SK-N-SH treated with all-trans-retinoic acid at 6 μM for 48 hours (cell line): ENCODE data around the gene FXR2.
A peak's percentile ranks its signal among the peaks of the same experiment; 100 is the strongest.

Experiments used
- ATAC-seq: fragments of 200-7000 bp; cut with Tn5 transposase; 3 replicates; pipeline ENCODE4 v1.9.1; 2020; ENCODE audit warnings: mild to moderate bottlenecking, moderate library complexity
- BACH2 ChIP-seq: fragments of 250-450 bp; sonication (Bioruptor Pico); IDR thresholded peaks from 2 replicates; pipeline ENCODE4 v1.9.0; 2021; ENCODE audit warnings: mild to moderate bottlenecking, borderline replicate concordance
- CSDC2 ChIP-seq: fragments of 250-450 bp; sonication (Bioruptor Pico); IDR thresholded peaks from 2 replicates; pipeline ENCODE4 v1.5.0; 2020; ENCODE audit warnings: mild to moderate bottlenecking, moderate library complexity
- CSRNP3 ChIP-seq: fragments of 250-450 bp; sonication (Bioruptor Pico); IDR thresholded peaks from 2 replicates; pipeline ENCODE4 v1.5.1; 2021; ENCODE audit warnings: mild to moderate bottlenecking, moderate library complexity
- GLIS3 ChIP-seq: fragments of 250-450 bp; sonication (Bioruptor Pico); IDR thresholded peaks from 2 replicates; pipeline ENCODE4 v1.5.0; 2020; ENCODE audit warnings: mild to moderate bottlenecking, moderate library complexity
- ISL1 ChIP-seq: fragments of 250-450 bp; sonication (Bioruptor Pico); IDR thresholded peaks from 2 replicates; pipeline ENCODE4 v2.1.2; 2022; ENCODE audit warnings: mild to moderate bottlenecking, moderate library complexity
- PATZ1 ChIP-seq: fragments of 250-450 bp; sonication (Bioruptor Pico); IDR thresholded peaks from 2 replicates; pipeline ENCODE4 v1.8.0; 2020; ENCODE audit warnings: mild to moderate bottlenecking, moderate library complexity, borderline replicate concordance
- POU6F1 ChIP-seq: fragments of 250-450 bp; sonication (Bioruptor Pico); IDR thresholded peaks from 2 replicates; pipeline ENCODE4 v1.8.0; 2021; ENCODE audit warnings: low read depth, mild to moderate bottlenecking, moderate library complexity, borderline replicate concordance
- PPARA ChIP-seq: fragments of 250-450 bp; sonication (Bioruptor Pico); IDR thresholded peaks from 2 replicates; pipeline ENCODE4 v1.5.0; 2020; ENCODE audit warnings: mild to moderate bottlenecking, borderline replicate concordance
- SNAI2 ChIP-seq: fragments of 250-450 bp; sonication (Bioruptor Pico); IDR thresholded peaks from 2 replicates; pipeline ENCODE4 v1.5.0; 2020; ENCODE audit warnings: mild to moderate bottlenecking, moderate library complexity
- TCF4 ChIP-seq: fragments of 250-450 bp; sonication (Bioruptor Pico); IDR thresholded peaks from 2 replicates; pipeline ENCODE4 v1.8.0; 2021; ENCODE audit warnings: mild to moderate bottlenecking, moderate library complexity, borderline replicate concordance
- TOX ChIP-seq: fragments of 250-450 bp; sonication (Bioruptor Pico); IDR thresholded peaks from 2 replicates; pipeline ENCODE4 v1.8.0; 2021; ENCODE audit warnings: mild to moderate bottlenecking, moderate library complexity, borderline replicate concordance
- TSHZ2 ChIP-seq: fragments of 250-450 bp; sonication (Bioruptor Pico); IDR thresholded peaks from 2 replicates; pipeline ENCODE4 v1.5.0; 2020; ENCODE audit warnings: mild to moderate bottlenecking, moderate library complexity
- ZFP30 ChIP-seq: fragments of 450-650 bp; formaldehyde crosslinking; IDR thresholded peaks from 2 replicates; pipeline ENCODE4 v1.5.0; 2022; ENCODE audit warnings: mild to moderate bottlenecking, moderate library complexity
- ZNF565 ChIP-seq: fragments of 450-650 bp; formaldehyde crosslinking; conservative IDR thresholded peaks from 2 replicates; pipeline ENCODE4 v1.5.0; 2020; ENCODE audit warnings: low read depth, mild to moderate bottlenecking, moderate library complexity
- ZNF70 ChIP-seq: fragments of 450-650 bp; formaldehyde crosslinking; IDR thresholded peaks from 2 replicates; pipeline ENCODE4 v1.5.0; 2020; ENCODE audit warnings: mild to moderate bottlenecking, moderate library complexity
- ZNF8 ChIP-seq: fragments of 450-650 bp; formaldehyde crosslinking; IDR thresholded peaks from 2 replicates; pipeline ENCODE4 v1.5.0; 2020; ENCODE audit warnings: mild to moderate bottlenecking, moderate library complexity

The FXR2 gene

GRCh38 chr17:7552621-7553051 is 62.1 kb downstream of the FXR2 start:
- no peak for TF ChIP-seq POU6F1 (CRISPR knock-in tag)
- no peak for TF ChIP-seq ZFP30 (CRISPR knock-in tag)
- no peak for TF ChIP-seq TCF4 (CRISPR knock-in tag)
- no peak for TF ChIP-seq GLIS3 (CRISPR knock-in tag)
- TF ChIP-seq ISL1 (CRISPR knock-in tag): no peak
- TF ChIP-seq CSRNP3 (CRISPR knock-in tag): no peak
- TF ChIP-seq CSDC2: no peak
- no peak for TF ChIP-seq ZNF70 (CRISPR knock-in tag)
- TF ChIP-seq, all 23 proteins: peak for 0
- no peak for ATAC-seq

- TF ChIP-seq BACH2 (no peak), ZNF8 (CRISPR knock-in tag) (no peak), TCF4 (CRISPR knock-in tag) (no peak)
- no peak for ATAC-seq
Measured at GRCh38 chr17:7551396-7551795, 63.3 kb downstream of the FXR2 start.

- TF ChIP-seq BACH2: no peak
- TF ChIP-seq CSDC2: no peak
- TF ChIP-seq TCF4 (CRISPR knock-in tag): no peak
- TF ChIP-seq GLIS3 (CRISPR knock-in tag): no peak
- TF ChIP-seq TOX (CRISPR knock-in tag): no peak
- no peak for ATAC-seq
Measured at GRCh38 chr17:7550344-7550743, 64.4 kb downstream of the FXR2 start.

- TF ChIP-seq BACH2: no peak
- no peak for TF ChIP-seq GLIS3 (CRISPR knock-in tag)
- no peak for TF ChIP-seq ZNF8 (CRISPR knock-in tag)
- TF ChIP-seq ZNF70 (CRISPR knock-in tag): no peak
- TF ChIP-seq CSDC2: no peak
- no peak for TF ChIP-seq PATZ1 (CRISPR knock-in tag)
- no peak for TF ChIP-seq ZFP30 (CRISPR knock-in tag)
- TF ChIP-seq CSRNP3 (CRISPR knock-in tag): no peak
- TF ChIP-seq ZNF565 (CRISPR knock-in tag): no peak
- TF ChIP-seq PPARA (CRISPR knock-in tag): no peak
- no peak for TF ChIP-seq SNAI2 (CRISPR knock-in tag)
- no peak for TF ChIP-seq TSHZ2 (CRISPR knock-in tag)
- ATAC-seq: peak; percentile 67
Measured at GRCh38 chr17:7549401-7550055, 65.2 kb downstream of the FXR2 start.
